Common myeloid progenitor, CD34-positive (primary cell): ENCODE measurements around the gene TRABD2B.
A peak's percentile ranks its signal among the peaks of the same experiment; 100 is the strongest.
"Not testable (repeated sequence)": the region's sequence is repeated elsewhere in the genome, so short reads cannot be mapped to it uniquely, and the experiment has no call there.

ENCODE experiments used
- CTCF ChIA-PET: fragments of 350-600 bp; sonication (Branson Sonifier 250); formaldehyde crosslinking; loops from one replicate; lab custom pipeline; 2021; ENCODE audit warnings: antibody characterized with exemption; lab: Charles Lee
- POLR2A ChIA-PET: fragments of 350-600 bp; sonication (Branson Sonifier 250); formaldehyde crosslinking; loops from one replicate; lab custom pipeline; 2021; ENCODE audit warnings: antibody characterized with exemption; lab: Charles Lee
- DNase-seq, 3 donors: peaks; one replicate each; pipeline versions ENCODE4 v3.0.0 to v3.0.0-alpha.2; 2013
- H3K27ac ChIP-seq, 2 experiments: 1 replicate in 1 of 2; 2 replicates in 1 of 2; pipeline ENCODE4 v1.7.0; 2013; ENCODE audit warnings: inconsistent platforms in 2 of 2, low read length in 2 of 2, mild to moderate bottlenecking in 2 of 2, low read depth in 1 of 2, moderate library complexity in 1 of 2; ENCODE audit not compliant: severe bottlenecking in 2 of 2, insufficient read depth in 1 of 2, poor library complexity in 1 of 2
- H3K27me3 ChIP-seq, 5 experiments: replicated peaks in 2 of 5; 1 replicate in 3 of 5; 2 replicates in 2 of 5; pipeline versions ENCODE4 v1.6.1 to v1.7.0; 2013; ENCODE audit warnings: low read length in 4 of 5, mild to moderate bottlenecking in 2 of 5, moderate library complexity in 2 of 5, inconsistent platforms in 1 of 5; ENCODE audit not compliant: insufficient read depth in 5 of 5, control insufficient read depth in 4 of 5
- H3K36me3 ChIP-seq, 4 experiments: 1 replicate in 2 of 4; 2 replicates in 2 of 4; pipeline versions ENCODE4 v1.6.1 to v1.7.0; 2013; ENCODE audit warnings: low read length in 3 of 4, control low read depth in 1 of 4, mild to moderate bottlenecking in 1 of 4; ENCODE audit not compliant: control insufficient read depth in 4 of 4, insufficient read depth in 4 of 4
- H3K4me1 ChIP-seq, 4 experiments: 1 replicate in 3 of 4; 2 replicates in 1 of 4; pipeline versions ENCODE4 v1.6.1 to v1.7.1; 2013; ENCODE audit warnings: low read length in 3 of 4, mild to moderate bottlenecking in 3 of 4, control low read depth in 1 of 4, inconsistent platforms in 1 of 4, moderate library complexity in 1 of 4; ENCODE audit not compliant: control insufficient read depth in 4 of 4, insufficient read depth in 4 of 4; ENCODE audit errors: control extremely low read depth in 1 of 4
- H3K4me3 ChIP-seq, 7 experiments: 1 replicate in 4 of 7; 2 replicates in 3 of 7; pipeline versions ENCODE4 v1.5.1 to v1.7.0; 2013; ENCODE audit warnings: mild to moderate bottlenecking in 7 of 7, low read length in 6 of 7, moderate library complexity in 6 of 7, inconsistent platforms in 2 of 7, low read depth in 2 of 7, control low read depth in 1 of 7; ENCODE audit not compliant: insufficient read depth in 4 of 7, control insufficient read depth in 1 of 7; ENCODE audit errors: extremely low read depth in 1 of 7
- H3K9me3 ChIP-seq, 5 experiments: 1 replicate in 4 of 5; 2 replicates in 1 of 5; pipeline versions ENCODE4 v1.6.1 to v1.7.1; 2013; ENCODE audit warnings: low read length in 4 of 5, mild to moderate bottlenecking in 2 of 5, inconsistent platforms in 1 of 5, low read depth in 1 of 5, moderate library complexity in 1 of 5; ENCODE audit not compliant: control insufficient read depth in 4 of 5, insufficient read depth in 2 of 5; ENCODE audit errors: control extremely low read depth in 1 of 5
- WGBS: methylation state at CpG from one replicate; pipeline ENCODE4 v1.1.5; 2013; ENCODE audit not compliant: insufficient coverage; 5-methylcytosine and 5-hydroxymethylcytosine counted together

The TRABD2B gene

GRCh38 chr1:47968556-47968888, 28.7 kb downstream of the TRABD2B start:
- POLR2A ChIA-PET = no interaction called here
- no peak overlapping the region for H3K4me3 ChIP-seq
- DNase-seq = no peak
- no peaks in the 10 kb centered on the region for H3K4me1 ChIP-seq
- H3K9me3 ChIP-seq = no peaks in the 10 kb centered on the region
- CTCF ChIA-PET = no interaction called here
- peaks cover 0 to 3% (median 0%) of the 10 kb centered on the region in 5 experiments for H3K27me3 ChIP-seq
- H3K36me3 ChIP-seq = no peaks in the 10 kb centered on the region
- no peak overlapping the region for H3K27ac ChIP-seq
- 60% methylated on average over 2 of the region's 3 CpGs for WGBS

DNA sequence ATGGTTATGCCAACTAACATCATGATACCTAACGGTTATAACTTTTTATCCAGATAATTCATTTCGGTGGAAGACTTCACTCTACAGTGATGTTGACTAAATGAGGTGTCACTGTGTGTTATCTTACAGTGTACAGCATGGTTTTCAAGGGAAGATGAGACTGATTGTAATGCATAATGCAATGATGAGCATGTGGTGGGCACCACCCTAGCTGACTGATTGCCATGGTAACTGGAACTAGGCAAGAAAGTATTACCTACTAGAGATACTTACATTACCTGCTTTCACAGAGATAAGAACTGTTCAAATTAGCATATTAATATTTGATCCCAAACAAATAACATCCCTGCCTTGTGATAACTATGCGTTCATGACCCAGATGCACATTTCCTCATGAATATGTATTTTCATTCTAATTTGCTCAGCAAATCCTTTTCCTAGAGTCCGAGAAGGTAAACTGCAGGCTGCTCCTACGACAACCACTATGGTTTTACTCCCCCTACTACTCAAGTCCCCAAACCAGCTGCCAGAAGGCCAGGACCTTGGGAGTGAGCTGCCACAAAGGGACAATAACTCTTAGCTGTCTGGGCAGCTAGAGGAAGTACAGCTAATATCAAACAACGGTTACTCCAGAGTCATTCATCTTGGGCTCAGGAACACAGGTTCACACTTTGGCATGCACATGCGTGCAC, 29.2 kb downstream of the TRABD2B start:
- 61% methylated on average over 6 of the region's 7 CpGs for WGBS

DNA sequence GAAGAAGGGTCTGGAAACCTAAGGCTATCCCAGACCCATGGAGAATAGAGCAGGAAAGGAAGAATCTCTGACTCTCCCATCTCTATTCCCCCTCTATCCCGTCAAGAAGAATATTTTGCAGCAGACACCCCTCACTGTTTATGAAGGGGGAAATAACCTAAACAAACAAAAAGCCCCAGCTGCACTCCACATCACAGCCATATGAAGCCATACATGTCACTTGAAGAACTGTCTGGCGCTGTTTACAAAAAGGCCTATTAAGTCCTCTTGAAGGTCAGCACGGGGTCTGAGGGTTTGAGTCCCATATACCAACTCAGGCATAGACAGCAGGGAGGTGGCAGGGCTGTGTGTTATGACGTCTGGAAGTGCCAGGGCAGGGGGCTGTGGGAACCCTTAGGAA, 31.4 kb downstream of the TRABD2B start:
- ChIA-PET POLR2A (no interaction called here), CTCF (no interaction called here)
- H3K4me3 ChIP-seq = no peak overlapping the region
- DNase-seq = no peak
- no peaks in the 10 kb centered on the region for H3K36me3 ChIP-seq
- H3K4me1 ChIP-seq = no peaks in the 10 kb centered on the region
- no peaks in the 10 kb centered on the region for H3K9me3 ChIP-seq
- H3K27ac ChIP-seq = no peak overlapping the region
- WGBS = 100% methylated on average over 3 of the region's 4 CpGs
- H3K27me3 ChIP-seq = no peaks in the 10 kb centered on the region

More for the DNA sequence above, 29.2 kb downstream of the TRABD2B start:
- Histone ChIP-seq H3K27me3 (peaks cover 0 to 2% (median 0%) of the 10 kb centered on the region in 5 experiments), H3K36me3 (no peaks in the 10 kb centered on the region), H3K27ac (no peak overlapping the region), H3K4me1 (no peaks in the 10 kb centered on the region), H3K9me3 (no peaks in the 10 kb centered on the region), H3K4me3 (no peak overlapping the region)
- POLR2A ChIA-PET = no interaction called here
- DNase-seq = peak in 1 of 3 donors; percentile 8
- CTCF ChIA-PET = no interaction called here

DNA sequence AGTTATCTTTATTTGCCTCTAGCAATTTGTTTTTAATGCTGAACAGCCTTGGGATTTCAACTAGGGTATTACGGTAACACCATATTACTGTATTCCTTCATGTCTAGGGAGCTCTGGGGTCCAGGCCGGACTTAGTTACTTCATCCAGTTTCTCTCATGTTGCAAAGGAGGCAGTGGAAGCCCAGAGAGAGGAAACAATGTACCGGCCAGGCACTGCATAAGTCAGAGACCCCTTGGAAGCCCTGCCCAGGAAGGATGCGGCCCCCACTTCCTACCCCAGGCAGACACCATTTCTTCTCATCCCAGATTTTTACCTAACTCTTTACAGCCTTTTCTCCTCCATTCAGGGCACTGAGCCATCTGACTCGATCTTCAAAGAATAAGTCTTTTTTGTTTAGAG, 32.5 kb downstream of the TRABD2B start:
- WGBS = 83% methylated on average over 2 of the region's 5 CpGs
- ChIA-PET POLR2A (no interaction called here), CTCF (no interaction called here)
- no peaks in the 10 kb centered on the region for H3K4me1 ChIP-seq
- no peaks in the 10 kb centered on the region for H3K27me3 ChIP-seq
- no peak overlapping the region for H3K27ac ChIP-seq
- no peaks in the 10 kb centered on the region for H3K9me3 ChIP-seq
- H3K36me3 ChIP-seq = no peaks in the 10 kb centered on the region
- no peak overlapping the region for H3K4me3 ChIP-seq
- DNase-seq = no peak

- no peaks in the 10 kb centered on the region for H3K36me3 ChIP-seq
- DNase-seq = no peak
- POLR2A ChIA-PET = no interaction called here
These were observed 33.4 kb downstream of the TRABD2B start for GRCh38 chr1:47963568-47964358.

GRCh38 chr1:47962750-47963492, 34.3 kb downstream of the TRABD2B start:
- Histone ChIP-seq H3K4me3 (no peak overlapping the region), H3K36me3 (no peaks in the 10 kb centered on the region), H3K27ac (no peak overlapping the region), H3K27me3 (no peaks in the 10 kb centered on the region), H3K4me1 (no peaks in the 10 kb centered on the region), H3K9me3 (no peaks in the 10 kb centered on the region)
- ChIA-PET POLR2A (no interaction called here), CTCF (no interaction called here)
- WGBS = 98% methylated on average over 5 of the region's 5 CpGs
- DNase-seq = no peak

More at GRCh38 chr1:47963568-47964358, 33.4 kb downstream of the TRABD2B start:
- Histone ChIP-seq H3K4me3 (no peak overlapping the region), H3K27ac (no peak overlapping the region), H3K27me3 (no peaks in the 10 kb centered on the region), H3K4me1 (no peaks in the 10 kb centered on the region), H3K9me3 (no peaks in the 10 kb centered on the region)
- CTCF ChIA-PET = no interaction called here
- 93% methylated on average over 12 of the region's 13 CpGs for WGBS

DNA sequence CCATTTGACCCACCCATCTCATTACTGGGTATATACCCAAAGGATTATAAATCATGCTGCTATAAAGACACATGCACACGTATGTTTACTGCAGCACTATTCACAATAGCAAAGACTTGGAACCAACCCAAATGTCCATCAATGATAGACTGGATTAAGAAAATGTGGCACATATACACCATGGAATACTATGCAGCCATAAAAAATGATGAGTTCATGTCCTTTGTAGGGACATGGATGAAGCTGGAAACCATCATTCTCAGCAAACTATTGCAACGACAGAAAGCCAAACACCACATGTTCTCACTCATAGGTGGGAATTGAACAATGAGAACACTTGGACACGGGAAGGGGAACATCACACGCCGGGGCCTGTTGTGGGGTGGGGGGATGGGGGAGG, 35.4 kb downstream of the TRABD2B start:
- H3K27ac ChIP-seq, DNase-seq, H3K4me3 ChIP-seq, H3K36me3 ChIP-seq, H3K27me3 ChIP-seq, H3K9me3 ChIP-seq, H3K4me1 ChIP-seq, CTCF ChIA-PET, POLR2A ChIA-PET: not testable (repeated sequence)
- WGBS = no CpG with 5 or more reads among the region's 5 CpGs
